ENCODE measurements around the gene RASGRP1. TPM values are rescaled to one million over a fixed set of nuclear protein-coding genes. Genes with fewer than 3 reads are reported as not detected.

RASGRP1 gene
- total RNA-seq, 6 donors from 2014 or later = 2.9 to 6.8 (median 4.6) TPM

DNA sequence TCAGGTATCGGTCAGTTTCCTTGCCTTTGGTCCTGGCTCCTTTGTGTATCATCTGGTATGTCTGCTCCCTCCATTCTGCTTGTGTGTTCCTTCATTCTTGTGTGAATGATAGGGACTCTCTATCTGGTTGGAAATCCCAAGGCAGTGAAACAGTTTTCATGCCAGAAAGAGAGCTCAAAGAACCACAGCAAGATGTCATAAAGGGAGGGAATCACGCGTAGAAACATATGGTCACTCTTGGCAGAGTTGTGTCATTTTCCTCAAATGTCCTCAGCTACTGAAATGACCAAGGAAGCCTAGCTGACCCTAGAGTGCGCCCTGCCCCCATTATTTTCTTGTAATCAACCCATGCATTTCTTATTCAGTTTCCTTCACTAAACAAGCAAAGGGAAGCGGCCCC lies 48.0 kb downstream of the RASGRP1 start:
- H3K4me3 ChIP-seq = no peak overlapping the region
- no peaks in the 10 kb centered on the region for H3K9me3 ChIP-seq
- H3K36me3 ChIP-seq = no peaks in the 10 kb centered on the region
- TF ChIP-seq POLR2AphosphoS5 (IDR thresholded peaks at IDR 0.05) (no peak), POLR2A (IDR thresholded peaks at IDR 0.05) (no peak), EP300 (IDR thresholded peaks at IDR 0.05) (no peak), CTCF (IDR thresholded peaks at IDR 0.05) (no peak)
- no peak overlapping the region for H3K27ac ChIP-seq
- DNase-seq (no peak), ATAC-seq (ENCODE audit: low FRiP score in 2 of 2) (no peak)
- 83 to 85% methylated on average over 5 of the region's 5 CpGs for WGBS, 2 donors
- H3K4me1 ChIP-seq = no peaks in the 10 kb centered on the region
- H3K27me3 ChIP-seq = no peaks in the 10 kb centered on the region

DNA sequence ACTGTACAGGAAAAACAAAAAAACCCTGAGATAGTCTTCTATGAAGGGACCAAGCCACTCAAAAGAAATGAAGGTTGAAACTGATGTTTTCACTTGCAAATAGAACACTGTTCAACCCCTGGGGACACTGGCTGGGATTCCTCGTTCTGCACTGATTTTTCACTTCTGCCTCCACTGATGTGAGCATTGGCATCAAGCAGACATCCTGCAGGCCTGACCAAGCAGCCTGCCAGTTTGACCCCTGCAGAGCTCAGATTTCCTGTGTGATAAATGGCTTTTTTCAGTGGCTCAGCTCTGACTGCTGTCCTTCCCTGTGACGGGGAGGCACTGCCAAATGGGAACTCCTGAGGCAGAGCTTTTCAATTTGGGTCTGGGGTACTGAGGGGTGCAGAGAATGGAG lies 50.0 kb downstream of the RASGRP1 start:
- no peak overlapping the region for H3K4me3 ChIP-seq
- H3K4me1 ChIP-seq = no peaks in the 10 kb centered on the region
- no peak overlapping the region for H3K27ac ChIP-seq
- DNase-seq (no peak), ATAC-seq (ENCODE audit: low FRiP score in 2 of 2) (no peak)
- 61 to 72% methylated on average over 2 of the region's 2 CpGs for WGBS, 2 donors
- H3K36me3 ChIP-seq = no peaks in the 10 kb centered on the region
- H3K27me3 ChIP-seq = no peaks in the 10 kb centered on the region
- no peaks in the 10 kb centered on the region for H3K9me3 ChIP-seq
- TF ChIP-seq CTCF (IDR thresholded peaks at IDR 0.05) (no peak), POLR2AphosphoS5 (IDR thresholded peaks at IDR 0.05) (no peak), EP300 (IDR thresholded peaks at IDR 0.05) (no peak), POLR2A (IDR thresholded peaks at IDR 0.05) (no peak)

DNA sequence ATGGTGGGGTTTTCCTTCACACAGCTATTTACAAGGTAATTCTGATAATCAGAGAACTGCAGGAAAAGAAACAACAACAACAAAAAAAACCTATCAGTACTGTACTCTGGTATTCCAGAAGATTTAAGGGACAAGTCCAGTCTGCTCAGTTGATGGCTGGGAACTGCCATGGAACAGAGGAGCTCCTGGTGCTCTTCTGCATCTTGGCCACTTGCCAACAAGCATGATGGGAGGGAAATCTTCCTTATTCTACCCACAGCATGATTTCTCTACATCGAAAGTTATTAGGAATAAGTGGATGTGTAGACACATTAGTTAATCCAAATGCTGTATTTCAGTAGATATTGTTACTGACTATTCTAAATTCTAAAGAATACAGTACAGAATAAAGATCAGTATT lies 51.7 kb downstream of the RASGRP1 start:
- no peaks in the 10 kb centered on the region for H3K4me1 ChIP-seq
- H3K27me3 ChIP-seq = no peaks in the 10 kb centered on the region
- ATAC-seq (ENCODE audit: low FRiP score in 2 of 2) = no peak
- no peak overlapping the region for H3K4me3 ChIP-seq
- TF ChIP-seq POLR2AphosphoS5 (IDR thresholded peaks at IDR 0.05) (no peak), EP300 (IDR thresholded peaks at IDR 0.05) (no peak), POLR2A (IDR thresholded peaks at IDR 0.05) (no peak), CTCF (IDR thresholded peaks at IDR 0.05) (no peak)
- 73 to 86% methylated on average over 1 of the region's 1 CpG for WGBS, 2 donors
- no peaks in the 10 kb centered on the region for H3K9me3 ChIP-seq
- no peak overlapping the region for H3K27ac ChIP-seq
- H3K36me3 ChIP-seq = no peaks in the 10 kb centered on the region
- DNase-seq = no peak

DNA sequence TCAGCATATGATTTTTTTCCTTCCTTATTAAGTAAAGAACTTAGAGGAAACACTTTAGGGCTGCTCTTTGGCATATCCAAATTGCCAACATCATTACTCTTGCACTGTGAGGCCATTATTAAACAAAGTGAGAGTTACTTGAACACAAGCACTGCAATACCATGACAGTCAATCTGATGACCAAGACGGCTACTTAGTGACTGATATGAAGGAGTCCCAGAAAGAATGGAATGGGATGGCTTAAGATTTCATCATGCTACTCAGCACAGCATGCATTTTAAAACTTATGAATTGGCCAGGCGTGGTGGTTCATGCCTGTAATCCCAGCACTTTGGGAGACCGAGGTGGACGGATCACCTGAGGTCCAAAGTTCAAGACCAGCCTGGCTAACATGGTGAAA lies 55.5 kb downstream of the RASGRP1 start:
- DNase-seq = no peak
- Histone ChIP-seq H3K4me3 (no peak overlapping the region), H3K27me3 (no peaks in the 10 kb centered on the region), H3K36me3 (no peaks in the 10 kb centered on the region), H3K27ac (no peak overlapping the region), H3K9me3 (no peaks in the 10 kb centered on the region), H3K4me1 (no peaks in the 10 kb centered on the region)
- ATAC-seq (ENCODE audit: low FRiP score in 2 of 2) = no peak
- 89 to 90% methylated on average over 4 of the region's 4 CpGs for WGBS, 2 donors
- no peak for TF ChIP-seq POLR2AphosphoS5 (IDR thresholded peaks at IDR 0.05)
- no peak for TF ChIP-seq POLR2A (IDR thresholded peaks at IDR 0.05)
- no peak for TF ChIP-seq CTCF (IDR thresholded peaks at IDR 0.05)
- TF ChIP-seq EP300 (IDR thresholded peaks at IDR 0.05) = no peak

DNA sequence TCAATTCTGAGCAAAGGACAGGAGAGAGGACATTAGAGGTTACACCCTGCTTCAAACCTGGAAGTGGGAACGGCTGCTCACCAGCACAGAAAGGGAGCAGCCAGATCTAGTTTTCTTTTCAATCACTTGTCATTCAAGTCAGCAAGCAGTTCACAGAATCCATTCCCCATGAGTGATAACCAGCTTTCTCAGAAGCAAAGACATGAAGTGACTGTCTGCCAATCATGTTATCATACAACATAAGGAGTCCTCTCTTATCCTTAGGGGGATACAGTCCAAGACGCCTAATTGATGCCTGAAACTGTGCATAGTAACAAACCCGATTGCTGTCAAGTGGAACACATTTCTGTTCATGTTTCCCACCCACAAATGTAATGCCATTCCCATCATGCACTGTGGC lies 56.0 kb downstream of the RASGRP1 start:
- Histone ChIP-seq H3K27me3 (no peaks in the 10 kb centered on the region), H3K36me3 (no peaks in the 10 kb centered on the region), H3K27ac (no peak overlapping the region), H3K4me1 (no peaks in the 10 kb centered on the region), H3K9me3 (no peaks in the 10 kb centered on the region), H3K4me3 (no peak overlapping the region)
- ATAC-seq (ENCODE audit: low FRiP score in 2 of 2) (no peak), DNase-seq (no peak)
- 83 to 87% methylated on average over 3 of the region's 3 CpGs for WGBS, 2 donors
- TF ChIP-seq POLR2AphosphoS5 (IDR thresholded peaks at IDR 0.05) (no peak), CTCF (IDR thresholded peaks at IDR 0.05) (no peak), EP300 (IDR thresholded peaks at IDR 0.05) (no peak), POLR2A (IDR thresholded peaks at IDR 0.05) (no peak)
